HepG2 (cell line): ENCODE data around the gene NT5DC4. TPM values are rescaled to one million over a fixed set of nuclear protein-coding genes. Genes with fewer than 3 reads are reported as not detected.

Source experiments
- ATAC-seq: fragments of 200-7000 bp; cut with Tn5 transposase; 3 replicates; pipeline ENCODE4 v1.9.1; 2020; ENCODE audit warnings: mild to moderate bottlenecking, moderate library complexity
- BruUV-seq: library from RNA; stranded (reverse); fragments of 400-500 nt; replicated peaks from 2 replicates; lab custom pipeline; 2021; lab: Mats Ljungman, UMichigan
- CTCF ChIA-PET: fragments of 300-600 bp; formaldehyde crosslinking; extraction: SDS; loops from one replicate; lab custom pipeline; 2021; ENCODE audit warnings: low total read pairs, inconsistent platforms, low intra/inter-chr PET ratio; lab: Yijun Ruan, JAX
- POLR2A ChIA-PET: fragments of 350-600 bp; sonication (Branson Sonifier 250); formaldehyde crosslinking; loops from one replicate; lab custom pipeline; 2020; ENCODE audit warnings: antibody characterized with exemption, inconsistent platforms; lab: Yijun Ruan, JAX
- DNase-seq: peaks from one replicate; pipeline ENCODE4 v3.0.0-alpha.2; 2015; ENCODE audit warnings: low spot score
- FAIRE-seq: peaks from 3 replicates; lab custom pipeline; 2011; peaks lifted over from hg19 to GRCh38; lab: Jason Lieb, UNC
- H2AFZ ChIP-seq: one replicate; pipeline ENCODE4 v1.6.1; 2011; ENCODE audit warnings: low read length, inconsistent platforms
- H3K27ac ChIP-seq: fragments of 300-600 bp; 3 replicates; pipeline ENCODE4 v1.8.0; 2011; ENCODE audit warnings: mixed run types, mild to moderate bottlenecking, mixed read lengths, low read length, inconsistent platforms; ENCODE audit not compliant: insufficient read depth; ENCODE audit errors: extremely low read length
- H3K27me3 ChIP-seq, 2 experiments: fragments of 200-600 bp in 1 of 2; 2 replicates in 1 of 2; 3 replicates in 1 of 2; pipeline versions ENCODE4 v1.6.0 to v1.8.0; 2011; ENCODE audit warnings: low read length in 2 of 2, mild to moderate bottlenecking in 2 of 2, moderate library complexity in 2 of 2, inconsistent platforms in 1 of 2; ENCODE audit not compliant: insufficient read depth in 2 of 2, control insufficient read depth in 1 of 2
- H3K36me3 ChIP-seq, 2 experiments: fragments of 200-600 bp in 1 of 2; replicated peaks in 1 of 2; 2 replicates in 1 of 2; 3 replicates in 1 of 2; pipeline versions ENCODE4 v1.5.1 to v1.8.0; 2011; ENCODE audit warnings: low read length in 2 of 2, inconsistent platforms in 1 of 2; ENCODE audit not compliant: insufficient read depth in 2 of 2, control insufficient read depth in 1 of 2
- H3K4me1 ChIP-seq: 2 replicates; pipeline ENCODE4 v1.5.1; 2012; ENCODE audit warnings: low read length, inconsistent platforms; ENCODE audit not compliant: insufficient read depth
- H3K4me2 ChIP-seq: 2 replicates; pipeline ENCODE4 v1.6.0; 2011; ENCODE audit warnings: low read depth, low read length, inconsistent platforms
- H3K4me3 ChIP-seq, 3 experiments: fragments of 200-600 bp in 1 of 3; sonication (generic), shearing (Covaris generic) in 1 of 3; replicated peaks in 1 of 3; 2 replicates each; pipeline ENCODE4 v1.5.1; 2011 to 2016; ENCODE audit warnings: low read length in 3 of 3, inconsistent platforms in 2 of 3, low read depth in 2 of 3, mild to moderate bottlenecking in 2 of 3, control low read depth in 1 of 3, mixed read lengths in 1 of 3; ENCODE audit not compliant: insufficient read depth in 1 of 3
- H3K79me2 ChIP-seq: one replicate; pipeline ENCODE4 v1.6.1; 2011; ENCODE audit warnings: low read length, inconsistent platforms; ENCODE audit not compliant: insufficient read depth
- H3K9ac ChIP-seq: 2 replicates; pipeline ENCODE4 v1.6.0; 2011; ENCODE audit warnings: mild to moderate bottlenecking, low read depth, low read length, inconsistent platforms; ENCODE audit not compliant: insufficient read depth
- H3K9me3 ChIP-seq: 2 replicates; pipeline ENCODE4 v1.5.1; 2012; ENCODE audit warnings: mild to moderate bottlenecking, low read length
- H4K20me1 ChIP-seq: 2 replicates; pipeline ENCODE4 v1.6.0; 2011; ENCODE audit warnings: inconsistent platforms, mild to moderate bottlenecking, low read length, moderate library complexity; ENCODE audit not compliant: insufficient read depth
- AKAP8 ChIP-seq: sonication (generic); formaldehyde crosslinking; IDR thresholded peaks from 2 replicates; pipeline ENCODE4 v1.5.1; 2020; ENCODE audit warnings: mild to moderate bottlenecking, missing genetic modification reagents
- ARHGAP35 ChIP-seq: sonication (generic); formaldehyde crosslinking; IDR thresholded peaks from 2 replicates; pipeline ENCODE4 v1.9.0; 2022; ENCODE audit warnings: mild to moderate bottlenecking, inconsistent platforms, moderate library complexity, missing genetic modification reagents, borderline replicate concordance
- CCAR2 ChIP-seq: fragments of 200-400 bp; formaldehyde crosslinking; optimal IDR thresholded peaks from 2 replicates; pipeline ENCODE3; 2018; ENCODE audit warnings: low read depth, mild to moderate bottlenecking, low read length, moderate library complexity
- HCFC1 ChIP-seq: fragments of 150-350 bp; IDR thresholded peaks from 2 replicates; pipeline ENCODE4 v1.6.1; 2014; ENCODE audit warnings: low read depth, low read length
- HHEX ChIP-seq: IDR thresholded peaks from 2 replicates; pipeline ENCODE4 v1.6.1; 2016; ENCODE audit warnings: control low read depth
- HOXA5 ChIP-seq: sonication (generic); formaldehyde crosslinking; IDR thresholded peaks from 2 replicates; pipeline ENCODE4 v1.4.0; 2020; ENCODE audit warnings: missing genetic modification reagents
- KLF12 ChIP-seq: sonication (generic); formaldehyde crosslinking; IDR thresholded peaks from 2 replicates; pipeline ENCODE4 v1.4.0; 2020; ENCODE audit warnings: missing genetic modification reagents, borderline replicate concordance
- MAX ChIP-seq: IDR thresholded peaks from 2 replicates; pipeline ENCODE4 v1.6.1; 2012; ENCODE audit warnings: inconsistent platforms
- NFYC ChIP-seq: IDR thresholded peaks from 2 replicates; pipeline ENCODE4 v1.6.1; 2016; ENCODE audit warnings: missing genetic modification reagents, missing compliant biosample characterization
- REPIN1 ChIP-seq: sonication (generic); formaldehyde crosslinking; IDR thresholded peaks from 2 replicates; pipeline ENCODE4 v1.8.0; 2022; ENCODE audit warnings: missing genetic modification reagents, low read depth, mild to moderate bottlenecking, borderline replicate concordance
- TEAD3 ChIP-seq: optimal IDR thresholded peaks from 2 replicates; pipeline ENCODE3; 2016; ENCODE audit warnings: borderline replicate concordance
- TRIM24 ChIP-seq: sonication (generic); formaldehyde crosslinking; IDR thresholded peaks from 2 replicates; pipeline ENCODE4 v1.8.0; 2022; ENCODE audit warnings: mild to moderate bottlenecking, missing genetic modification reagents
- ZNF264 ChIP-seq: sonication (generic); formaldehyde crosslinking; IDR thresholded peaks from 2 replicates; pipeline ENCODE4 v1.4.0; 2020; ENCODE audit warnings: missing genetic modification reagents
- ZNF362 ChIP-seq: sonication (generic); formaldehyde crosslinking; IDR thresholded peaks from 2 replicates; pipeline ENCODE4 v1.4.0; 2020; ENCODE audit warnings: missing genetic modification reagents, mild to moderate bottlenecking, borderline replicate concordance
- ZNF589 ChIP-seq: sonication (generic); formaldehyde crosslinking; conservative IDR thresholded peaks from 2 replicates; pipeline ENCODE4 v1.8.0; 2022; ENCODE audit warnings: mild to moderate bottlenecking, moderate library complexity, missing genetic modification reagents
- WGBS: methylation state at CpG from one replicate; pipeline ENCODE4 v1.1.6; 2017; ENCODE audit warnings: low lambda C conversion rate; 5-methylcytosine and 5-hydroxymethylcytosine counted together
- in situ Hi-C: cut with HindIII; loops from 2 replicates; pipeline ENCODE4 v1.10.0; 2017; ENCODE audit warnings: low pct_unique_long_range_greater_than_20kb; ENCODE audit not compliant: extremely low pct_ligation_motif_present
- intact Hi-C: fragments of 100-400 bp; cut with micrococcal nuclease; formaldehyde crosslinking; loops from one replicate; pipeline ENCODE4 v1.10.0; 2022; ENCODE audit not compliant: unreplicated experiment
- polyA plus RNA-seq, 8 experiments: library from polyadenylated mRNA; depleted of rRNA in 3 of 8; stranded (reverse) in 7 of 8; unstranded in 1 of 8; fragments of >200 nt; fragmentation: Illumina TruSeq in 4 of 8; extraction: Trizol in 4 of 8; gene quantifications; 2 replicates each; pipeline versions ENCODE4 v1.2.1 to v1.2.3, GENCODE V29; 2011 to 2016; ENCODE audit warnings: low read depth in 4 of 8, missing spikeins in 1 of 8, mixed read lengths in 1 of 8; ENCODE audit not compliant: insufficient read depth in 1 of 8
- total RNA-seq, 5 experiments: library from RNA; depleted of rRNA; stranded (reverse); fragments of >200 nt; fragmentation: Illumina TruSeq; extraction: Trizol; gene quantifications; 2 replicates each; pipeline ENCODE4 v1.2.3, GENCODE V29; 2016; ENCODE audit warnings: low read depth in 1 of 5
- TF ChIP-seq, protein P1 (sequence below): sonication (generic); formaldehyde crosslinking; IDR thresholded peaks from 2 replicates; pipeline ENCODE4 v1.9.0; 2022; ENCODE audit warnings: low read depth, missing genetic modification reagents
- TF ChIP-seq, protein P2 (sequence below): sonication (generic); formaldehyde crosslinking; IDR thresholded peaks from 2 replicates; pipeline ENCODE4 v1.4.0; 2020; ENCODE audit warnings: mild to moderate bottlenecking, missing genetic modification reagents

The NT5DC4 gene
- total and polyA plus RNA-seq, 2 of the 13 experiments (the other 11 are each of a cell fraction or from before 2014, with no cell fraction given) = 0.04 to 4.2 TPM

- ChIA-PET CTCF (no interaction called here), POLR2A (interaction anchor here (0.7 kb wide), 1 partner anchor 9 kb away, joined by 3 read pairs; no protein-coding TSS in a partner anchor)
- peaks cover 18% of the 10 kb centered on the region for H3K4me1 ChIP-seq
- intact Hi-C loops = no loop called here
- ATAC-seq = no peak
- no TSS peak for BruUV-seq
- no peak for FAIRE-seq
- H3K9me3 ChIP-seq = no peaks in the 10 kb centered on the region
- H3K4me3 ChIP-seq = no peak overlapping the region
- H3K27ac ChIP-seq = no peak overlapping the region
- 82% methylated on average over 12 of the region's 12 CpGs for WGBS
- H2AFZ ChIP-seq = no peak overlapping the region
- H3K36me3 ChIP-seq = no peaks in the 10 kb centered on the region
- no peak for TF ChIP-seq CCAR2
- no peak for TF ChIP-seq KLF12 (CRISPR knock-in tag)
- TF ChIP-seq HOXA5 (CRISPR knock-in tag) = no peak
- TF ChIP-seq ZNF264 = no peak
- no peak for TF ChIP-seq NFYC (CRISPR knock-in tag)
- TF ChIP-seq TRIM24 = no peak
- no peak overlapping the region for H3K4me2 ChIP-seq
- H3K27me3 ChIP-seq = no peaks in the 10 kb centered on the region; a peak in 1 of 5 replicates
- in situ Hi-C loops = no loop called here
- no peaks in the 10 kb centered on the region for H3K79me2 ChIP-seq
- H4K20me1 ChIP-seq = no peaks in the 10 kb centered on the region
- no peak overlapping the region for H3K9ac ChIP-seq
- no peak for DNase-seq
These were observed 46.6 kb upstream of the NT5DC4 start for GRCh38 chr2:112674229-112674628.

- 29% methylated on average over 3 of the region's 3 CpGs for WGBS
- no peak overlapping the region for H3K4me2 ChIP-seq
- FAIRE-seq = no peak
- no peak for TF ChIP-seq CCAR2
- TF ChIP-seq HHEX (CRISPR knock-in tag) = no peak
- TF ChIP-seq MAX = no peak
- TF ChIP-seq HCFC1 = no peak
- TF ChIP-seq, protein P1, sequence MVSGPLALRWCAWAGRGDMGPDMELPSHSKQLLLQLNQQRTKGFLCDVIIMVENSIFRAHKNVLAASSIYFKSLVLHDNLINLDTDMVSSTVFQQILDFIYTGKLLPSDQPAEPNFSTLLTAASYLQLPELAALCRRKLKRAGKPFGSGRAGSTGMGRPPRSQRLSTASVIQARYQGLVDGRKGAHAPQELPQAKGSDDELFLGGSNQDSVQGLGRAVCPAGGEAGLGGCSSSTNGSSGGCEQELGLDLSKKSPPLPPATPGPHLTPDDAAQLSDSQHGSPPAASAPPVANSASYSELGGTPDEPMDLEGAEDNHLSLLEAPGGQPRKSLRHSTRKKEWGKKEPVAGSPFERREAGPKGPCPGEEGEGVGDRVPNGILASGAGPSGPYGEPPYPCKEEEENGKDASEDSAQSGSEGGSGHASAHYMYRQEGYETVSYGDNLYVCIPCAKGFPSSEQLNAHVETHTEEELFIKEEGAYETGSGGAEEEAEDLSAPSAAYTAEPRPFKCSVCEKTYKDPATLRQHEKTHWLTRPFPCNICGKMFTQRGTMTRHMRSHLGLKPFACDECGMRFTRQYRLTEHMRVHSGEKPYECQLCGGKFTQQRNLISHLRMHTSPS (CRISPR knock-in tag) = no peak
- TF ChIP-seq ARHGAP35 (CRISPR knock-in tag) = no peak
- no peak for TF ChIP-seq TEAD3 (CRISPR knock-in tag)
- TF ChIP-seq ZNF362 = no peak
- TF ChIP-seq ZNF589 (CRISPR knock-in tag) = no peak
- no peak for TF ChIP-seq REPIN1
- TF ChIP-seq, protein P2, sequence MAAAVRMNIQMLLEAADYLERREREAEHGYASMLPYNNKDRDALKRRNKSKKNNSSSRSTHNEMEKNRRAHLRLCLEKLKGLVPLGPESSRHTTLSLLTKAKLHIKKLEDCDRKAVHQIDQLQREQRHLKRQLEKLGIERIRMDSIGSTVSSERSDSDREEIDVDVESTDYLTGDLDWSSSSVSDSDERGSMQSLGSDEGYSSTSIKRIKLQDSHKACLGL (CRISPR knock-in tag) = no peak
- no peak for TF ChIP-seq AKAP8
These were observed 41.3 kb upstream of the NT5DC4 start for GRCh38 chr2:112679484-112679883.

More at GRCh38 chr2:112679484-112679883, 41.3 kb upstream of the NT5DC4 start:
- Histone ChIP-seq H3K9me3 (no peaks in the 10 kb centered on the region), H4K20me1 (no peaks in the 10 kb centered on the region), H2AFZ (no peak overlapping the region), H3K36me3 (no peaks in the 10 kb centered on the region), H3K27ac (no peak overlapping the region), H3K4me3 (no peak overlapping the region), H3K4me1 (peaks cover 34% of the 10 kb centered on the region), H3K9ac (no peak overlapping the region), H3K79me2 (no peaks in the 10 kb centered on the region), H3K27me3 (peaks cover 0 to 25% of the 10 kb centered on the region in 2 experiments; a peak in 4 of 5 replicates)
- in situ Hi-C loops (no loop called here), intact Hi-C loops (no loop called here)
- BruUV-seq = no TSS peak
- no peak for DNase-seq
- ChIA-PET POLR2A (interaction anchor here (1.4 kb wide), 1 partner anchor 14 kb away, joined by 4 read pairs; no protein-coding TSS in a partner anchor), CTCF (no interaction called here)
- ATAC-seq = no peak
